ENCODE results near the gene CD247. TPM values are rescaled to one million over a fixed set of nuclear protein-coding genes. Genes with fewer than 3 reads are reported as not detected.
A peak's percentile ranks its signal among the peaks of the same experiment; 100 is the strongest.

Gene CD247
- total and polyA plus RNA-seq, 9 of the 15 experiments (the other 6 are each of a cell fraction or from before 2014, with no cell fraction given), result 0.08 to 0.42 (median 0.28) TPM; not detected in 5

- TF ChIP-seq, protein P1, sequence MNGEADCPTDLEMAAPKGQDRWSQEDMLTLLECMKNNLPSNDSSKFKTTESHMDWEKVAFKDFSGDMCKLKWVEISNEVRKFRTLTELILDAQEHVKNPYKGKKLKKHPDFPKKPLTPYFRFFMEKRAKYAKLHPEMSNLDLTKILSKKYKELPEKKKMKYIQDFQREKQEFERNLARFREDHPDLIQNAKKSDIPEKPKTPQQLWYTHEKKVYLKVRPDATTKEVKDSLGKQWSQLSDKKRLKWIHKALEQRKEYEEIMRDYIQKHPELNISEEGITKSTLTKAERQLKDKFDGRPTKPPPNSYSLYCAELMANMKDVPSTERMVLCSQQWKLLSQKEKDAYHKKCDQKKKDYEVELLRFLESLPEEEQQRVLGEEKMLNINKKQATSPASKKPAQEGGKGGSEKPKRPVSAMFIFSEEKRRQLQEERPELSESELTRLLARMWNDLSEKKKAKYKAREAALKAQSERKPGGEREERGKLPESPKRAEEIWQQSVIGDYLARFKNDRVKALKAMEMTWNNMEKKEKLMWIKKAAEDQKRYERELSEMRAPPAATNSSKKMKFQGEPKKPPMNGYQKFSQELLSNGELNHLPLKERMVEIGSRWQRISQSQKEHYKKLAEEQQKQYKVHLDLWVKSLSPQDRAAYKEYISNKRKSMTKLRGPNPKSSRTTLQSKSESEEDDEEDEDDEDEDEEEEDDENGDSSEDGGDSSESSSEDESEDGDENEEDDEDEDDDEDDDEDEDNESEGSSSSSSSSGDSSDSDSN (IDR thresholded peaks at IDR 0.05; ENCODE audit: borderline replicate concordance in 1 of 2, low read depth in 2 of 2, low read length in 2 of 2), result peak; percentile 24 to 53; a peak in 2 of 4 replicates
- peak; percentile 86 for TF ChIP-seq ZNF766 (CRISPR knock-in tag; conservative IDR thresholded peaks at IDR 0.05)
- 0 out of 2 replicates have a peak, but pooled peaks have one; percentile 18 for TF ChIP-seq KLF1 (tag; IDR thresholded peaks at IDR 0.05)
- no peak for TF ChIP-seq TOE1 (IDR thresholded peaks at IDR 0.05; ENCODE audit: borderline replicate concordance)
- TF ChIP-seq TOE1 (CRISPR knock-in tag; IDR thresholded peaks at IDR 0.05; ENCODE audit: borderline replicate concordance, low read depth), result 0 out of 2 replicates have a peak, but pooled peaks have one; percentile 69
- TF ChIP-seq DPF2 (IDR thresholded peaks at IDR 0.05), result 0 out of 2 replicates have a peak, but pooled peaks have one; percentile 17
- 0 out of 2 replicates have a peak, but pooled peaks have one; percentile 25 for TF ChIP-seq ETV5 (CRISPR knock-in tag; IDR thresholded peaks at IDR 0.05; ENCODE audit: low read depth)
- 0 out of 2 replicates have a peak, but pooled peaks have one; percentile 18 for TF ChIP-seq SP1 (CRISPR knock-in tag; IDR thresholded peaks at IDR 0.05)
- peak; percentile 32; the same call in 1 of the 2 replicates for TF ChIP-seq KDM2B (CRISPR knock-in tag; IDR thresholded peaks at IDR 0.05)
- TF ChIP-seq GATA2 (CRISPR knock-in tag; IDR thresholded peaks at IDR 0.05), result peak; percentile 55; the same call in 1 of the 2 replicates
- TF ChIP-seq EGR1 (conservative IDR thresholded peaks at IDR 0.05), result peak; percentile 78
- no peak for TF ChIP-seq HMGXB4 (CRISPR knock-in tag; IDR thresholded peaks at IDR 0.05)
- TF ChIP-seq CTBP1 (IDR thresholded peaks at IDR 0.05; ENCODE audit: borderline replicate concordance), result peak; percentile 60; the same call in 1 of the 2 replicates
- TF ChIP-seq, protein P2, sequence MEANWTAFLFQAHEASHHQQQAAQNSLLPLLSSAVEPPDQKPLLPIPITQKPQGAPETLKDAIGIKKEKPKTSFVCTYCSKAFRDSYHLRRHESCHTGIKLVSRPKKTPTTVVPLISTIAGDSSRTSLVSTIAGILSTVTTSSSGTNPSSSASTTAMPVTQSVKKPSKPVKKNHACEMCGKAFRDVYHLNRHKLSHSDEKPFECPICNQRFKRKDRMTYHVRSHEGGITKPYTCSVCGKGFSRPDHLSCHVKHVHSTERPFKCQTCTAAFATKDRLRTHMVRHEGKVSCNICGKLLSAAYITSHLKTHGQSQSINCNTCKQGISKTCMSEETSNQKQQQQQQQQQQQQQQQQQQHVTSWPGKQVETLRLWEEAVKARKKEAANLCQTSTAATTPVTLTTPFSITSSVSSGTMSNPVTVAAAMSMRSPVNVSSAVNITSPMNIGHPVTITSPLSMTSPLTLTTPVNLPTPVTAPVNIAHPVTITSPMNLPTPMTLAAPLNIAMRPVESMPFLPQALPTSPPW (CRISPR knock-in tag; IDR thresholded peaks at IDR 0.05), result peak; percentile 76; the same call in 1 of the 2 replicates
- TF ChIP-seq NRF1 (conservative IDR thresholded peaks at IDR 0.05 in 1 of 2, IDR thresholded peaks at IDR 0.05 in 1 of 2), result peak in 1 of 2 experiments; percentile 20; a peak in 1 of 4 replicates
- TF ChIP-seq, protein P3, sequence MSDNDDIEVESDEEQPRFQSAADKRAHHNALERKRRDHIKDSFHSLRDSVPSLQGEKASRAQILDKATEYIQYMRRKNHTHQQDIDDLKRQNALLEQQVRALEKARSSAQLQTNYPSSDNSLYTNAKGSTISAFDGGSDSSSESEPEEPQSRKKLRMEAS (CRISPR knock-in tag; IDR thresholded peaks at IDR 0.05), result peak; percentile 10; the same call in 1 of the 2 replicates
- TF ChIP-seq ZBTB7A (IDR thresholded peaks at IDR 0.05; ENCODE audit: borderline replicate concordance, control insufficient read depth, low read depth, low read length), result peak; percentile 75; the same call in 1 of the 2 replicates
- peak; percentile 80 to 89 for TF ChIP-seq MAZ (CRISPR knock-in tag; conservative IDR thresholded peaks at IDR 0.05 in 1 of 2, IDR thresholded peaks at IDR 0.05 in 1 of 2)
- TF ChIP-seq ATF7 (IDR thresholded peaks at IDR 0.05), result 0 out of 2 replicates have a peak, but pooled peaks have one; percentile 7
- peak; percentile 64 for TF ChIP-seq RBBP5 (IDR thresholded peaks at IDR 0.05; ENCODE audit: borderline replicate concordance, insufficient read depth, low read length, poor library complexity, severe bottlenecking)
These were observed 63.2 kb downstream of the CD247 start (continued) for GRCh38 chr1:167454894-167455785.
